Frontal cortex (tissue), 4 donors: Measurements from ENCODE around the gene PGAP6. TPM values are rescaled to one million over a fixed set of nuclear protein-coding genes. Genes with fewer than 3 reads are reported as not detected.
"Not testable (repeated sequence)": the region's sequence is repeated elsewhere in the genome, so short reads cannot be mapped to it uniquely, and the experiment has no call there.

Source experiments
- DNase-seq, 2 donors: peaks; one replicate each; pipeline ENCODE4 v3.0.0; 2012; ENCODE audit warnings: low spot score in 2 of 2
- FAIRE-seq: peaks from 2 replicates; lab custom pipeline; 2012; peaks lifted over from hg19 to GRCh38; lab: Jason Lieb, UNC
- total RNA-seq: library from RNA; depleted of rRNA; stranded (reverse); fragments of >200 nt; gene quantifications from one replicate; pipeline ENCODE4 v1.2.3, GENCODE V29; 2014
- donor health status: control.
- donor health status: control.
- donor health status: control.

PGAP6 gene
- total RNA-seq, result 18.8 TPM

- DNase-seq (peak; percentile 97 to 98), FAIRE-seq (no peak)
Measured at GRCh38 chr16:381789-382717, at the start of gene PGAP6. Gene PGAP6, minus strand, starts transcription at chr16:381978. Its CDS starts 157 bp downstream, at chr16:381821.

GRCh38 chr16:430904-431303, 49.1 kb upstream of the PGAP6 start:
- no peak for FAIRE-seq

GRCh38 chr16:427250-427649, 45.5 kb upstream of the PGAP6 start:
- DNase-seq (no peak), FAIRE-seq (no peak)

More at GRCh38 chr16:430904-431303, 49.1 kb upstream of the PGAP6 start:
- DNase-seq, result no peak

GRCh38 chr16:426906-427249, 45.1 kb upstream of the PGAP6 start:
- no peak for DNase-seq
- FAIRE-seq, result no peak

GRCh38 chr16:426115-426905, 44.5 kb upstream of the PGAP6 start:
- DNase-seq (no peak), FAIRE-seq (no peak)

- DNase-seq, result no peak
- FAIRE-seq, result no peak
Measured at GRCh38 chr16:425740-426114, 43.9 kb upstream of the PGAP6 start.

- no peak for FAIRE-seq
- DNase-seq, result peak; percentile 90 to 95
Measured at GRCh38 chr16:425082-425718, 43.4 kb upstream of the PGAP6 start, which contains the start of gene RAB11FIP3. Gene RAB11FIP3, plus strand, starts transcription at chr16:425649. Its CDS starts 358 bp downstream, at chr16:426007.

- no peak for DNase-seq
- no peak for FAIRE-seq
Measured at GRCh38 chr16:424623-425081, 42.9 kb upstream of the PGAP6 start.

GRCh38 chr16:424033-424622, 42.4 kb upstream of the PGAP6 start:
- DNase-seq, result peak in 1 of 2 donors; percentile 63
- no peak for FAIRE-seq

GRCh38 chr16:422179-422578, 40.4 kb upstream of the PGAP6 start:
- not testable (repeated sequence) for FAIRE-seq, DNase-seq

GRCh38 chr16:415170-415498, 33.4 kb upstream of the PGAP6 start:
- FAIRE-seq, DNase-seq: not testable (repeated sequence)

- FAIRE-seq, result no peak
- DNase-seq, result no peak
Measured at GRCh38 chr16:414395-415169, 32.8 kb upstream of the PGAP6 start.

GRCh38 chr16:411576-412265, 29.9 kb upstream of the PGAP6 start:
- peak in 1 of 2 donors; percentile 12 for DNase-seq
- no peak for FAIRE-seq

- DNase-seq (peak in 1 of 2 donors; percentile 5), FAIRE-seq (no peak)
Measured at GRCh38 chr16:410516-411178, 28.9 kb upstream of the PGAP6 start.

- DNase-seq (no peak), FAIRE-seq (no peak)
Measured at GRCh38 chr16:407253-407652, 25.5 kb upstream of the PGAP6 start.

- no peak for FAIRE-seq
- DNase-seq, result no peak
Measured at GRCh38 chr16:405548-406506, 24.0 kb upstream of the PGAP6 start.

- FAIRE-seq (no peak), DNase-seq (no peak)
Measured at GRCh38 chr16:404971-405486, 23.3 kb upstream of the PGAP6 start.
